Fibroblast of mammary gland (primary cell): Measurements from ENCODE around the gene PDIA2.
"Not testable (repeated sequence)": the region's sequence is repeated elsewhere in the genome, so short reads cannot be mapped to it uniquely, and the experiment has no call there.

Source experiments
- DNase-seq: peaks from one replicate; pipeline ENCODE4 v3.0.0-alpha.2; 2010; ENCODE audit warnings: low read depth
- H3K4me3 ChIP-seq: 2 replicates; pipeline ENCODE4 v1.5.1; 2011; ENCODE audit warnings: low read depth, mild to moderate bottlenecking, low read length, moderate library complexity; ENCODE audit not compliant: control insufficient read depth
- CTCF ChIP-seq: conservative IDR thresholded peaks from 2 replicates; pipeline ENCODE4 v1.5.1; 2011; ENCODE audit warnings: low read depth, low read length, inconsistent platforms; ENCODE audit not compliant: control insufficient read depth, insufficient read depth

Gene PDIA2

GRCh38 chr16:255183-255582 lies 27.8 kb upstream of the PDIA2 start:
- no peak overlapping the region for H3K4me3 ChIP-seq
- no peak for TF ChIP-seq CTCF
- DNase-seq = no peak

- not testable (repeated sequence) for DNase-seq, H3K4me3 ChIP-seq
Measured at GRCh38 chr16:258091-258490, 24.9 kb upstream of the PDIA2 start.

GRCh38 chr16:259226-259625 lies 23.7 kb upstream of the PDIA2 start:
- no peak overlapping the region for H3K4me3 ChIP-seq
- no peak for TF ChIP-seq CTCF
- no peak for DNase-seq

GRCh38 chr16:259814-260253 lies 23.1 kb upstream of the PDIA2 start:
- no peak for DNase-seq

GRCh38 chr16:260326-260725 lies 22.6 kb upstream of the PDIA2 start:
- no peak overlapping the region for H3K4me3 ChIP-seq
- TF ChIP-seq CTCF = no peak
- no peak for DNase-seq

More at GRCh38 chr16:259814-260253, 23.1 kb upstream of the PDIA2 start:
- no peak overlapping the region for H3K4me3 ChIP-seq
- no peak for TF ChIP-seq CTCF

GRCh38 chr16:261031-261691 lies 21.8 kb upstream of the PDIA2 start:
- no peak for DNase-seq
- no peak for TF ChIP-seq CTCF
- H3K4me3 ChIP-seq = no peak overlapping the region

- no peak overlapping the region for H3K4me3 ChIP-seq
- DNase-seq = no peak
- TF ChIP-seq CTCF = no peak
Measured at GRCh38 chr16:262121-262745, 20.7 kb upstream of the PDIA2 start.
